Stimulated activated CD4-positive, alpha-beta T cell treated with anti-CD3 and anti-CD28 coated beads, TNF-alpha, amount 100 ng/mL, for 24 hours (primary cell): Measurements from ENCODE around the gene SUSD3.

ENCODE experiments used
- DNase-seq, 3 experiments: peaks; one replicate each; pipeline ENCODE4 v3.0.0-alpha.2; 2020; ENCODE audit warnings: low read depth in 3 of 3

SUSD3 gene

GRCh38 chr9:93030642-93031628 lies 27.6 kb upstream of the SUSD3 start:
- no peak for DNase-seq

DNA sequence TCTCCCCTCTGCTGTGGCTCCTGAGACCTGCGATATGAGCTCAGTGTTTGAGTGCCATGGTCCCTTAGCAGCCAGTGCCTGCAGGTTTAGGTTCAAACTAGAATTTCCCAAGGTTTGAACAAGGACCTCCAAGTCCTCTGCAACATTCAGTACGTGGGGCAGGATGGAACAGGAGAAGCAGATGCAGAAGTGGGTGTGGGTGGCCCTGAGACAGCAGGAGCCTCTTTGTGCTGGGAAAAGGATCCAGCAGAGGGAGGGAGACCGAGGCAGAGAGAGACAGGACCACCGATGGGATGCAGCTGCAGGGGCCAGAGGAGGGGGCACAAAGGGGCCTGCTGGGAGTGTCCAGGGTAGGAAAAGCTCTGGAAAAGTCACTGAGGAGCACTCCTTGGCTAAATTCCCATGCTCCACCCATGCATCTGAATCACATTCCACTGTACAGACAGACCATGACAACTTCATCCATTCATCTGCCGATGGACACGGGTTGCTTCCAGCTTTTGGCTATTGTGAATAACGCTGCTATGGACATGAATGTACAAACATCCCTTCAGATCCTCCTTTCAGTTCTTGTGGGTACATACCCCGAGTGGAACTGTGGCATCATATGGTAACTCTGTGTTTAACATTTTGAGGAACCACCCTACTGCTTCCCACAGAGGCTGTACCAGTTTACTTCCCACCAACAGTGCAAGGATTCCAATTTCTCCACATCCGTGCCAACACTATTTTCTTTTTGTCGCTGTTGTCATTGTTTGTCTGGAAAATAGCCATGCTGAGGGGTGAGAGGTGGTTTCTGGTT lies 26.7 kb upstream of the SUSD3 start:
- DNase-seq, result no peak

DNA sequence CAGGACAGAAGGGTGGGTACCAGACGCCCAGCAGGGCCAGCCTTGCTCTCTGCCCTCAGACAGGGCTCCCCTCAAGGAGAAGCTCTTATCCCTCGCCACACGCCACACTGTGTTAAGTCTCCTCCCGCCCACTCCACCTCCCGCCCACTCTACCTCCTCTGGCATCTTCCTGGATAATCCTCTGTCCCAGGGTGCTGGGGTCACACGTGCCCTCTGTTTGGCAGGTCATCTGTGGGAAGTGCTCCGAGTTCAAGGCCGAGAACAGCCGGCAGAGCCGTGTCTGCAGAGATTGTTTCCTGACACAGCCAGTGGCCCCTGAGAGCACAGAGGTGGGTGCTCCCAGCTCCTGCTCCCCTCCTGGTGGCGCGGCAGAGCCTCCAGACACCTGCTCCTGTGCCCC lies 26.0 kb upstream of the SUSD3 start:
- DNase-seq, result no peak

GRCh38 chr9:93033531-93033930 lies 25.0 kb upstream of the SUSD3 start:
- no peak for DNase-seq

- no peak for DNase-seq
Observed at GRCh38 chr9:93035106-93035660, 23.3 kb upstream of the SUSD3 start.

- DNase-seq, result no peak
Observed at GRCh38 chr9:93035821-93036351, 22.6 kb upstream of the SUSD3 start.

GRCh38 chr9:93036887-93037475 lies 21.5 kb upstream of the SUSD3 start:
- DNase-seq, result no peak

GRCh38 chr9:93037476-93037971 lies 21.0 kb upstream of the SUSD3 start:
- DNase-seq, result no peak

DNA sequence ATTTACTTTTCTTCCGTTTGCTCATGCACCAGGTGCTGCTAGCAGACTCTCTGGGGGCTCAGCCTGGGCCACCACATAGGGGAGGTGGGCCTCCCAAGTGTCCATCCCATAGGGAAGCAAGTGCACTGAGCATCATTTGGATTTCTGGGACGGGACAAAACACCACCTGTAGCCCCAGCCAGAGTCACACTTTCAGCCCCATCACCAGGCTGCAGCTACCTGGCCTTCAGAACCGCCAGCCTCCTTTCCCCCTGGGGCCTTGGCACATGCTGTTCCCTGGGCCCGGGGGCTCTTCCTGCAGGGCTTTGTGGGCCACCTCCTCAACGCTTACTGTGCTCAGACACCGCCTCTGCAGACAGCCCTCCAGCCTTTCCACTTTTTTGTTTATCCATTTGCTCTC lies 19.6 kb upstream of the SUSD3 start:
- no peak for DNase-seq

GRCh38 chr9:93039456-93039855 lies 19.0 kb upstream of the SUSD3 start:
- DNase-seq, result no peak

DNA sequence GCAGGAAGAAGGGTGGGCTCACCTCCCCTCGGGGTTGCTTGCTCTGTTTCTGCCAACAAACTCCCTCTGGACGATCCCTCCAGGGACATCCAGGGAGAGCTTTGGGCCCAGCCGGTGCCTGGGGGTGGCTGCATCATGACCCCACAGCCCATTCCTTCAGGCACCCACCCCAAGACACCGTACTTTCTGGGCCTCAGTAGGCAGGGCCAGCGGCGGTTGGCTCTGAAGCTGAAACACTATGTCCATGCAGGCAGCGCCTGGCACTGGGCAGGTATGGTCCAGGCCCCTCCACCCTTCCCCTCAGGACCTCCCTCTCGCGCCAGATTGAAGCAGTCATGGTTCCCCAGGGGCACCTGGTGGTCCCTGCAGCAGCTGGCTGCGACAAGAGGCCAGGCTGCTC lies 18.5 kb upstream of the SUSD3 start:
- no peak for DNase-seq

DNA sequence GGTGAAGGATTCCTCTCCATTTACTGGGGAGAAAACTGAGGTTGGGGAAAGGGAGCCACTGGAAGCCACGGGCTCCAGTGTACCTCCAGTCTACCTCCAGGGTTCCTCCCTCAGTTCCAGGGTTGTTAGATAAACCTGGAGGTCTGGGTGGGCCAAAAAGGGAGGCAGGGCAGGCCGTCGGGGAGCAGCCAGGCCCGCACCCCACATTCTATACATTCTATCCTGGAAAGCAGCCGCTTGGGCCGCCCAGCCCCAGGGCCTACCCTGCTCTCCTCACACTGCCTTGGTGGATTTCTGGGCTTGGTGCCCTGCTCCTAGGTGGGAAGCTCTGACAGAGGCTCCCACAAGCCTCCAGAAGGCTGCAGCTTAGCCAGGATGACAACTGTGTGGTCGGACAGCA lies 18.1 kb upstream of the SUSD3 start:
- DNase-seq, result no peak

DNA sequence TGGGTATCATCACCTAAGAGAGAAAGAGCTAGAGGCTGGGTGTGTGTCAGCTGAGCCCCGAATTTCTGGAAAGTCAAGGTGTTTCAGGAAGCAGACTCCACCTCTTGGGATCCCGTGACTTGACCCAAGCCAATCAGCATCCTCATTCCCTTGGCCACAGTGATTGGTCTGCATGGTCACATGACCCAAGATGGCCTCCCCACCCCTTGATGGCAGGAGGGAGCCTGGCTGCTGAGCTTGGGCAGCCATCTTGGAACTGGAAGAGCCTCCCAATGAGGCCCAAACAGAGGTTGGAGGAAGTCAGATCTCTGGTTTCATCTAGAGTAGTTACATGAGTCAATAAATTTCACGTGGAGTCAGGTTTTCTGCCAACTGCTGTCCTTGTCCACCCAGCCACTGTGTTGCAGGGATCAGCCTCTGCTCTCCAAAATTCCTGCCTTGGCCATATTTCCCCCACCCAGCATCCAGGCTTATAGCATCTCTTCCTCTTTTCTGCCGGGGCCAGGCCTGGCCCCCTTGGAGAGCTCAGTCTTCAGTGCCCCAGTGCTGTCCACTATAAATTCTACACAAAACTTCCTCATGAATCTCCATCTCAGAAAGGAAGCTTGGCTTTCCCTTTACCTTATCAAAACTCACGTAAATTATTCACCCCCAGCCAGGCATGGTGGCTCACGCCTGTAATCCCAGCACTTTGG lies 17.2 kb upstream of the SUSD3 start:
- DNase-seq, result no peak

DNA sequence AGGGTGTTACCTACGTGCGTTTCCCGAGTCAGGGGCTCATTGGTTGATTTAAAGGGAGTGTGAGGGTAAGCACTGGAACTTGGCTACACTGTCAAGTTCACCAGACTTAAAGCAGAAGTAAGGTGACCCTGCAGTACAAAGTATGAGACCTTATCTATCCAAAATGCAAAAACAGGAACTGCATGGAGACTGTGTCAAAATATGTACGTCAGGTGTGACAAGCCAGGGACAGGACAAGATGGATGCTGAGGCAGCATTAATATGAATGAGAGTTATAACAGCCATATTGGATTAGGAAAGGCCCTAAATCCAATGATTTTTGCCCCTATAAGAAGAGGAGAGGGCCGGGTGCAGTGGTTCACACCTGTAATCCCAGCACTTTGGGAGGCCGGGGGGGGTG lies 15.4 kb upstream of the SUSD3 start:
- no peak for DNase-seq

- DNase-seq, result no peak
Observed at GRCh38 chr9:93045521-93045920, 13.0 kb upstream of the SUSD3 start.

GRCh38 chr9:93048566-93049448 lies 9.7 kb upstream of the SUSD3 start:
- DNase-seq, result no peak

- DNase-seq, result no peak
Observed at GRCh38 chr9:93049491-93049890, 9.0 kb upstream of the SUSD3 start.

- no peak for DNase-seq
Observed at GRCh38 chr9:93050231-93050630, 8.3 kb upstream of the SUSD3 start.

DNA sequence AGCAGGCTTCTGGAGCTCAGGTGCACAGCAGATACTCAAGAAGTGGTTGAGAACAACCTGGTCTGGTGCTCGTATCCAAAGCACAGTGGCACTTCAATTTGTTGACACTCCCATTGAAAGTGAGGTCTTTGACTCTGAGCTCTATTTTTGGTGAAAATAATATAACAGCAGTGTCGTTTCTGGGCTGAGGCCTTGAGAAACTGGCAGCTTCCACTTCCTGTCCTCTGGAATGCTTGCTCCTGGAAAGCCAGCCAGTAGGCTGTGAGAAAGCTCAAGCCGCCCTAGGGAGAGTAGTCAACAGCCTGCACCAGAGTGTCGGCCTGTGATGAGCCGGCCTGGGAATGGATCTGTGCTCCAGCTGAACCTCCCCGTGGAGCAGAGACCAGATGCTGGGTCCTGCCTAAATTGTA lies 6.8 kb upstream of the SUSD3 start:
- DNase-seq, result no peak
